COR-L47 (cell line): ENCODE measurements around the gene MCUB.

Source experiments
- DNase-seq: peaks from one replicate; lab custom pipeline; 2025; lab: John Stamatoyannopoulos, UW

The MCUB gene

GRCh38 chr4:109729718-109730618, 169.9 kb downstream of the MCUB start, which contains the start of gene PLA2G12A:
Gene PLA2G12A, minus strand, starts transcription at chr4:109730070. Its CDS starts 261 bp downstream, at chr4:109729809.
- DNase-seq, result peak; percentile 88

GRCh38 chr4:109730619-109731545, 170.8 kb downstream of the MCUB start:
- DNase-seq, result no peak

- no peak for DNase-seq
Observed at GRCh38 chr4:109733728-109734127, 173.7 kb downstream of the MCUB start.

- DNase-seq, result no peak
Observed at GRCh38 chr4:109735566-109736365, 175.7 kb downstream of the MCUB start.
